HCT116 (cell line): ENCODE measurements around the gene ACSS1. TPM values are rescaled to one million over a fixed set of nuclear protein-coding genes. Genes with fewer than 3 reads are reported as not detected.

Source experiments
- ATAC-seq: fragments of 200-7000 bp; cut with Tn5 transposase; 2 replicates; pipeline ENCODE4 v1.9.1; 2020; ENCODE audit warnings: mild to moderate bottlenecking, moderate library complexity
- BruUV-seq: library from RNA; stranded (reverse); fragments of 400-500 nt; replicated peaks from 2 replicates; lab custom pipeline; 2021; lab: Mats Ljungman, UMichigan
- CTCF ChIA-PET: fragments of 300-600 bp; sonication (Branson Sonifier 250); formaldehyde crosslinking; loops from one replicate; lab custom pipeline; 2021; ENCODE audit warnings: antibody characterized with exemption; lab: Charles Lee
- POLR2A ChIA-PET: fragments of 300-600, 350-600 bp; sonication (Branson Sonifier 250); formaldehyde crosslinking; loops from one replicate; lab custom pipeline; 2021; ENCODE audit warnings: antibody characterized with exemption; lab: Charles Lee
- RAD21 ChIA-PET, 2 experiments: fragments of 300-600 bp; sonication (Branson Sonifier 250); formaldehyde crosslinking; loops; one replicate each; lab custom pipeline; 2023; ENCODE audit warnings: low total read pairs in 2 of 2; ENCODE audit not compliant: uncharacterized antibody in 2 of 2, unreplicated experiment in 2 of 2, low non-redundant PET in 1 of 2; lab: Charles Lee
- DNase-seq: peaks from one replicate; pipeline ENCODE4 v3.0.0-alpha.2; 2010; ENCODE audit warnings: low read depth, low spot score
- H2AFZ ChIP-seq: fragments of 200-600 bp; shearing (Covaris generic), sonication (generic); 2 replicates; pipeline ENCODE4 v1.6.1; 2017; ENCODE audit warnings: low read depth, mixed run types, mixed read lengths, antibody characterized with exemption, low read length; ENCODE audit not compliant: poor library complexity, severe bottlenecking
- H3K27ac ChIP-seq: 2 replicates; pipeline ENCODE4 v1.5.1; 2012; ENCODE audit warnings: low read depth, low read length
- H3K27me3 ChIP-seq: fragments of 200-600 bp; sonication (generic); 2 replicates; pipeline ENCODE4 v1.6.1; 2016; ENCODE audit warnings: mixed run types, low read length, mixed read lengths; ENCODE audit not compliant: insufficient read depth
- H3K36me3 ChIP-seq, 2 experiments: fragments of 200-500 bp in 1 of 2; fragments of 200-600 bp in 1 of 2; sonication (Bioruptor generic) in 1 of 2; sonication (generic) in 1 of 2; 2 replicates each; pipeline versions ENCODE4 v1.5.1 to v1.6.1; 2014 to 2016; ENCODE audit warnings: low read length in 2 of 2, inconsistent platforms in 1 of 2, mixed read lengths in 1 of 2, mixed run types in 1 of 2; ENCODE audit not compliant: insufficient read depth in 2 of 2, control insufficient read depth in 1 of 2
- H3K4me1 ChIP-seq, 2 experiments: fragments of 200-600 bp in 1 of 2; sonication (generic) in 1 of 2; 2 replicates each; pipeline versions ENCODE4 v1.5.1 to v1.6.1; 2012 to 2017; ENCODE audit warnings: low read length in 2 of 2, inconsistent platforms in 1 of 2, mild to moderate bottlenecking in 1 of 2, mixed read lengths in 1 of 2, mixed run types in 1 of 2, moderate library complexity in 1 of 2; ENCODE audit not compliant: insufficient read depth in 2 of 2, control insufficient read depth in 1 of 2
- H3K4me2 ChIP-seq: fragments of 200-600 bp; sonication (generic); 2 replicates; pipeline ENCODE4 v1.6.1; 2017; ENCODE audit warnings: mixed run types, low read length, mixed read lengths
- H3K4me3 ChIP-seq, 2 experiments: fragments of 200-600 bp in 1 of 2; sonication (generic) in 1 of 2; replicated peaks in 1 of 2; 2 replicates each; pipeline ENCODE4 v1.5.1; 2011 to 2016; ENCODE audit warnings: low read length in 2 of 2, control low read depth in 1 of 2, low read depth in 1 of 2, mild to moderate bottlenecking in 1 of 2, mixed read lengths in 1 of 2, mixed run types in 1 of 2
- H3K79me2 ChIP-seq: fragments of 200-600 bp; sonication (generic); 2 replicates; pipeline ENCODE4 v1.6.1; 2017; ENCODE audit warnings: mild to moderate bottlenecking, mixed run types, low read length, moderate library complexity, mixed read lengths; ENCODE audit not compliant: insufficient read depth
- H3K9ac ChIP-seq: fragments of 200-600 bp; sonication (generic); 2 replicates; pipeline ENCODE4 v1.6.1; 2016; ENCODE audit warnings: low read length, mixed read lengths
- H3K9me2 ChIP-seq: fragments of 200-600 bp; sonication (generic), shearing (Covaris generic); 2 replicates; pipeline ENCODE4 v1.6.1; 2017; ENCODE audit warnings: mixed run types, mild to moderate bottlenecking, moderate library complexity; ENCODE audit not compliant: insufficient read depth
- H3K9me3 ChIP-seq, 2 experiments: fragments of 200-500 bp in 1 of 2; fragments of 200-600 bp in 1 of 2; sonication (Bioruptor generic) in 1 of 2; sonication (generic) in 1 of 2; 2 replicates each; pipeline ENCODE4 v1.6.1; 2014 to 2017; ENCODE audit warnings: low read length in 2 of 2, mixed read lengths in 2 of 2, inconsistent platforms in 1 of 2, low read depth in 1 of 2, mild to moderate bottlenecking in 1 of 2, mixed run types in 1 of 2, moderate library complexity in 1 of 2; ENCODE audit not compliant: control insufficient read depth in 1 of 2, insufficient read depth in 1 of 2
- H4K20me1 ChIP-seq: fragments of 200-600 bp; sonication (generic), shearing (Covaris generic); 2 replicates; pipeline ENCODE4 v1.6.1; 2017; ENCODE audit warnings: mixed run types, mild to moderate bottlenecking, moderate library complexity; ENCODE audit not compliant: insufficient read depth
- EGR1 ChIP-seq: IDR thresholded peaks from 2 replicates; pipeline ENCODE4 v1.6.1; 2012; ENCODE audit warnings: low read depth
- EZH2 ChIP-seq: fragments of 200-600 bp; sonication (generic); IDR thresholded peaks from 2 replicates; pipeline ENCODE4 v1.6.1; 2017; ENCODE audit warnings: antibody characterized with exemption, mixed run types
- FOSL1 ChIP-seq: IDR thresholded peaks from 2 replicates; pipeline ENCODE4 v1.6.1; 2012; ENCODE audit warnings: low read depth
- POLR2AphosphoS5 ChIP-seq: IDR thresholded peaks from 2 replicates; pipeline ENCODE4 v1.6.1; 2011; ENCODE audit warnings: mild to moderate bottlenecking, low read depth, low read length, moderate library complexity
- RAD21 ChIP-seq: IDR thresholded peaks from 2 replicates; pipeline ENCODE4 v1.6.1; 2012; ENCODE audit warnings: low read depth, mild to moderate bottlenecking
- TCF7L2 ChIP-seq: IDR thresholded peaks from 2 replicates; pipeline ENCODE4 v1.7.0; 2011; ENCODE audit warnings: borderline replicate concordance, inconsistent platforms; ENCODE audit not compliant: insufficient read depth, insufficient read length; ENCODE audit errors: extremely low read depth
- intact Hi-C: fragments of 100-400 bp; cut with micrococcal nuclease; formaldehyde crosslinking; loops from 2 replicates; pipeline ENCODE4 v1.10.0; 2022
- total RNA-seq: library from RNA; stranded (reverse); gene quantifications from one replicate; pipeline ENCODE4 v1.2.1, GENCODE V29; 2021; ENCODE audit not compliant: unreplicated experiment
- TF ChIP-seq, protein P1 (sequence below), 3 experiments: fragments of 200-600 bp in 1 of 3; sonication (generic) in 1 of 3; IDR thresholded peaks in 2 of 3; conservative IDR thresholded peaks in 1 of 3; 2 replicates each; pipeline ENCODE4 v1.5.1; 2012 to 2017; ENCODE audit warnings: low read depth in 2 of 3, low read length in 2 of 3, antibody characterized with exemption in 1 of 3, borderline replicate concordance in 1 of 3, control low read depth in 1 of 3, mild to moderate bottlenecking in 1 of 3, mixed read lengths in 1 of 3, mixed run types in 1 of 3, moderate library complexity in 1 of 3; ENCODE audit not compliant: insufficient read depth in 1 of 3

ACSS1 gene
- total RNA-seq, 1 experiment from 2014 or later, result 0.27 TPM

- H3K4me2 ChIP-seq, result no peak overlapping the region
- peaks cover 32% of the 10 kb centered on the region for H3K79me2 ChIP-seq
- no TSS peak for BruUV-seq
- DNase-seq, result no peak
- peaks cover 12 to 28% of the 10 kb centered on the region in 2 experiments for H3K4me1 ChIP-seq
- ChIA-PET RAD21 (interaction anchor here in 1 of 2 experiments (1.1 kb wide), 2 partner anchors 16 to 71 kb away, joined by 3 to 4 read pairs; no protein-coding TSS in a partner anchor), CTCF (interaction anchor here (0.7 to 3.6 kb wide), 11 partner anchors 69 to 547 kb away, joined by 3 to 31 read pairs (median 4); partner anchors contain the start of gene PYGB), POLR2A (interaction anchor here (1.2 kb wide), 1 partner anchor 405 kb away, joined by 3 read pairs; no protein-coding TSS in a partner anchor)
- peaks cover 15% of the 10 kb centered on the region; the same call in 1 of the 2 replicates for H3K27me3 ChIP-seq
- no peak overlapping the region for H2AFZ ChIP-seq
- no peak overlapping the region for H3K27ac ChIP-seq
- ATAC-seq, result no peak
- no peaks in the 10 kb centered on the region; a peak in 1 of 4 replicates for H3K36me3 ChIP-seq
- H4K20me1 ChIP-seq, result no peaks in the 10 kb centered on the region
- no peak for TF ChIP-seq EZH2
- no peak for TF ChIP-seq FOSL1
- no peak for TF ChIP-seq RAD21
- TF ChIP-seq TCF7L2, result no peak
- no peak for TF ChIP-seq POLR2AphosphoS5
- no peak for TF ChIP-seq EGR1
- H3K9me3 ChIP-seq, result no peaks in the 10 kb centered on the region
- no peaks in the 10 kb centered on the region for H3K9me2 ChIP-seq
- H3K9ac ChIP-seq, result no peak overlapping the region
- H3K4me3 ChIP-seq, result no peak overlapping the region
- intact Hi-C loops, result loop anchor here (1.0 to 5.0 kb wide), 4 partner anchors 71 to 423 kb away; partner anchors contain the start of gene ENTPD6
Observed at GRCh38 chr20:24994186-24994465, 63.8 kb downstream of the ACSS1 start.

DNA sequence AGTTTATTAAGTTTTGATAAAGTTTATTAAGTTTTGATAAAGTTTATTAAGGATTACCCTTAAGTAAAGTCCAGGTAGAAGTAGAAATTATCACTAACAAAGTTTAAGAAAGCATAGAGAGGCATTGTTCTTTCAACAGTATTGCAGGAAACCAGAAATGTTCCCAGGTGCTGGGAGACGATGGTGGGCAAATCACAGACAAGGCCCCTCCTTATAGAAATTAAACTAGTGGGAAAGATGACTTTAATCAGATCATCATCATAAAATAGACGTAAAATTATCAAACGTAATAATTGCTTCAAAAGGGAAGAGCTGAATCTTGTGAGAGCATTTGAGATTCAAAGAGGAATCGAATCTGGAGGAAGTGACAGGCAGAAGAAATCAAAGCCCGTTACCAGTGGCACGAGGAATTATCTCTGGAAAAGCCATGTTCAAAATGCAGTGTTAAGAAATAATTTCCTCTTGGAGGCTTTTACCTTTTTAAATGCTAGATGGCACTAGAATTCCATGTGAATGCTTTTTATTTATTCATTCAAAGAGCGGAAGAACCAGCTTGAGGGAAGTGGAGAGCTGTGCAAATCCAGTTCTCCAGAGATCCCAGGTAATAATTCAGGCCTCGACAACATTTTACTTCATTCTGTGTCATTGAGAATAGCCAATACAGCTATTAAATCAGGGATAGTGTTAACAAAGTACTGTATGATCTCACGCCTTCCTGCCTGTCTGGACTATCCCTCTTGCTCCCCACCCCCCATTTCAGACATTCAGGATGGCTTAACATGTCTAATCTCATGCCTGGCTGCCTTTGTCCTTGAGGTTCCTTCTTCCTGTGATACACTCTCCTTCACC, 64.4 kb downstream of the ACSS1 start:
- peaks cover 10% of the 10 kb centered on the region; the same call in 1 of the 2 replicates for H3K27me3 ChIP-seq
- H3K36me3 ChIP-seq, result no peaks in the 10 kb centered on the region; a peak in 1 of 4 replicates
- H4K20me1 ChIP-seq, result no peaks in the 10 kb centered on the region
- peaks cover 38% of the 10 kb centered on the region for H3K79me2 ChIP-seq
- H2AFZ ChIP-seq, result no peak overlapping the region
- no peaks in the 10 kb centered on the region for H3K9me2 ChIP-seq
- no peak for DNase-seq
- peaks cover 12 to 28% of the 10 kb centered on the region in 2 experiments for H3K4me1 ChIP-seq
- peak overlapping the region; percentile 83 for H3K9ac ChIP-seq
- H3K9me3 ChIP-seq, result no peaks in the 10 kb centered on the region
- peak overlapping the region; percentile 71; the same call in 1 of the 2 replicates for H3K27ac ChIP-seq
- TF ChIP-seq TCF7L2 (no peak), FOSL1 (no peak), RAD21 (peak; percentile 63)
- TF ChIP-seq, protein P1, sequence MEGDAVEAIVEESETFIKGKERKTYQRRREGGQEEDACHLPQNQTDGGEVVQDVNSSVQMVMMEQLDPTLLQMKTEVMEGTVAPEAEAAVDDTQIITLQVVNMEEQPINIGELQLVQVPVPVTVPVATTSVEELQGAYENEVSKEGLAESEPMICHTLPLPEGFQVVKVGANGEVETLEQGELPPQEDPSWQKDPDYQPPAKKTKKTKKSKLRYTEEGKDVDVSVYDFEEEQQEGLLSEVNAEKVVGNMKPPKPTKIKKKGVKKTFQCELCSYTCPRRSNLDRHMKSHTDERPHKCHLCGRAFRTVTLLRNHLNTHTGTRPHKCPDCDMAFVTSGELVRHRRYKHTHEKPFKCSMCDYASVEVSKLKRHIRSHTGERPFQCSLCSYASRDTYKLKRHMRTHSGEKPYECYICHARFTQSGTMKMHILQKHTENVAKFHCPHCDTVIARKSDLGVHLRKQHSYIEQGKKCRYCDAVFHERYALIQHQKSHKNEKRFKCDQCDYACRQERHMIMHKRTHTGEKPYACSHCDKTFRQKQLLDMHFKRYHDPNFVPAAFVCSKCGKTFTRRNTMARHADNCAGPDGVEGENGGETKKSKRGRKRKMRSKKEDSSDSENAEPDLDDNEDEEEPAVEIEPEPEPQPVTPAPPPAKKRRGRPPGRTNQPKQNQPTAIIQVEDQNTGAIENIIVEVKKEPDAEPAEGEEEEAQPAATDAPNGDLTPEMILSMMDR (IDR thresholded peaks at IDR 0.05 in 2 of 3, conservative IDR thresholded peaks at IDR 0.05 in 1 of 3; ENCODE audit: borderline replicate concordance in 1 of 3, insufficient read depth in 1 of 3, low read depth in 2 of 3, low read length in 2 of 3), result peak; percentile 28 to 49 (median 42); a peak in 3 of 6 replicates
- RAD21 ChIA-PET, result interaction anchor here in 1 of 2 experiments (1.1 kb wide), 2 partner anchors 17 to 72 kb away, joined by 3 to 4 read pairs; no protein-coding TSS in a partner anchor
- BruUV-seq, result no TSS peak
- peak overlapping the region; percentile 89 to 94 for H3K4me3 ChIP-seq
- CTCF ChIA-PET, result interaction anchor here (0.7 to 3.6 kb wide), 11 partner anchors 70 to 547 kb away, joined by 3 to 31 read pairs (median 4); partner anchors contain the start of gene PYGB
- intact Hi-C loops, result loop anchor here (1.0 to 5.0 kb wide), 7 partner anchors 72 to 424 kb away; partner anchors contain the start of gene ENTPD6
- POLR2A ChIA-PET, result no interaction called here
- H3K4me2 ChIP-seq, result peak overlapping the region; percentile 94
- ATAC-seq, result no peak
